ENCODE measurements around the gene MARK2.

- no peak for TF ChIP-seq MAX (IDR thresholded peaks at IDR 0.05)
- no peak for TF ChIP-seq USF1 (IDR thresholded peaks at IDR 0.05)
- no peak for TF ChIP-seq ZBTB7A (IDR thresholded peaks at IDR 0.05; ENCODE audit: low read depth)
- TF ChIP-seq EP300 (IDR thresholded peaks at IDR 0.05; ENCODE audit: borderline replicate concordance), result no peak
- no peak for TF ChIP-seq RAD21 (IDR thresholded peaks at IDR 0.05; ENCODE audit: low read depth)
- TF ChIP-seq REST (IDR thresholded peaks at IDR 0.05; ENCODE audit: low read depth), result no peak
- TF ChIP-seq CEBPB (IDR thresholded peaks at IDR 0.05), result no peak
- no peak for TF ChIP-seq FOXM1 (IDR thresholded peaks at IDR 0.05; ENCODE audit: borderline replicate concordance, low read depth)
- no peak for TF ChIP-seq CREB1 (IDR thresholded peaks at IDR 0.05; ENCODE audit: low read depth)
- TF ChIP-seq EGR1 (IDR thresholded peaks at IDR 0.05), result no peak
- no peak for TF ChIP-seq TCF12 (IDR thresholded peaks at IDR 0.05; ENCODE audit: low read depth)
- TF ChIP-seq TAF1 (IDR thresholded peaks at IDR 0.05; ENCODE audit: low read depth), result no peak
- no peak for TF ChIP-seq YY1 (IDR thresholded peaks at IDR 0.05; ENCODE audit: low read depth)
- TF ChIP-seq TEAD4 (IDR thresholded peaks at IDR 0.05), result no peak
Measured at GRCh38 chr11:63931876-63932275, 93.0 kb downstream of the MARK2 start.

All from Ishikawa (cell line).